ENCODE data around the gene GDE1. TPM values are rescaled to one million over a fixed set of nuclear protein-coding genes. Genes with fewer than 3 reads are reported as not detected.

Gene GDE1
- total and polyA plus RNA-seq, 3 experiments from 2014 or later = 27.9 to 39.8 (median 30.5) TPM

DNA sequence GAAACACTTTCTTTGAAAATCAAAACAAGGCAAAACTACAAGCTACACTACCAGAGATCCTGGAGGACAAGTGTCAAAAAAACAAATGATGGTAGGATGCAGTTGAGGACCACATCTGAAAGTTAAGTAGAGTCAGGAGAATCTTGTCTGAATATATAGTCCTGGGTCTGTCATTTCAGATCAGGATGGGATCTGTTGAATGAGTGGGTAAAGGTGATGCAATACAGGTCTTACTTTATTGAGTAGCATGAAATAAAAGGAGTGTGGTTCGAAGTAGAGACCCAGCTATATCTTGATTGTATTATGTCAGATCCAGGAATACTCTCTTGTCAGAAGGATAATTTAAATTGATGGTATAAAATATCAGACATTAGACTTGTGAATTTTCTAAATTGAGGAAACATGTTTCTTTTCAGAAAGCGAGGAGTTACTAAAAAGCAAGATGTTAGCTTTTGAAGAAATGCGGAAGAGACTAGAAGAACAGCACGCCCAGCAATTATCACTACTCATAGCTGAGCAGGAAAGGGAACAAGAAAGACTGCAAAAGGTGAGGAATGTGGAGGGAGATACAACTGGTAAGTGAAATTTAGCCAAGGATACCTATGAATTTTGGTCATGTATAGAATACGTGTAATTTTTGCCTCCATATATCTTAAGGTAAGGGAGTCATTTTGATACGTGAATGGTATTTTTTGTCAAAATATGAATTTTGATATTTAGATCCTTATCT lies 18.5 kb upstream of the GDE1 start:
- Mint-ChIP-seq H3K9me3 (peaks cover 0 to 3% (median 0%) of the 10 kb centered on the region in 5 donors), H3K36me3 (peaks cover 32 to 72% (median 35%) of the 10 kb centered on the region in 3 donors), H3K27ac (no peak overlapping the region), H3K4me1 (no peaks in the 10 kb centered on the region), H3K27me3 (no peaks in the 10 kb centered on the region), H3K4me3 (no peak overlapping the region)
- CTCF ChIA-PET = interaction anchor here (1.0 kb wide), 1 partner anchor 15 kb away, joined by 5 read pairs; the partner anchor contains the start of gene VPS35L
- Histone ChIP-seq H3K9me3 (ENCODE audit: low read length) (no peaks in the 10 kb centered on the region), H3K36me3 (ENCODE audit: insufficient read depth, low read length) (peaks cover 19% of the 10 kb centered on the region), H3K27me3 (ENCODE audit: insufficient read depth, low read length, poor library complexity, severe bottlenecking) (no peaks in the 10 kb centered on the region), H3K27ac (ENCODE audit: low read depth, low read length) (no peak overlapping the region), H3K4me1 (ENCODE audit: insufficient read depth, low read length) (no peaks in the 10 kb centered on the region), H3K4me3 (ENCODE audit: low read length) (no peak overlapping the region)
- POLR2A ChIA-PET = no interaction called here
- no peak for DNase-seq

DNA sequence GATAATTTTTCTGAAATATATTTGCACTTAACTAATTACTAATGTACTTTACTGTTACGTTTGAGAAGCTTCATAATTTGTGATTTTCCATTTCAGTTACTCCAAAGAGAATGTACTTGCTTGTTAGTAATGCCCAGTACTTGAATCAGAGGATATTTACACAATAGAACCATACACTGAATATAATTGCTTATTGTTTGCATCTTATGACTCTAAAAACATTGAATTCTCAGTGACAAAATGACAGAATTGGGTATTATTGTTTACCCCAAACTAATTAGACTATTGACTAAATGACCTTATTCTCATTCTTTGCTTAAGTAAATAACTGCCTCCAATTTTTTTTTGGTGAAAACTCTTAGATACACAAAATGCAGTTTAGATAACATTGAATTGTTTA lies 10.7 kb upstream of the GDE1 start:
- no peak overlapping the region for H3K27ac ChIP-seq (ENCODE audit: low read depth, low read length)
- H3K36me3 Mint-ChIP-seq = peaks cover 0 to 65% (median 16%) of the 10 kb centered on the region in 3 donors
- H3K36me3 ChIP-seq (ENCODE audit: insufficient read depth, low read length) = no peaks in the 10 kb centered on the region
- POLR2A ChIA-PET = no interaction called here
- H3K9me3 Mint-ChIP-seq = no peaks in the 10 kb centered on the region
- no peaks in the 10 kb centered on the region for H3K4me1 Mint-ChIP-seq
- H3K27me3 Mint-ChIP-seq = no peaks in the 10 kb centered on the region
- CTCF ChIA-PET = no interaction called here
- H3K4me3 Mint-ChIP-seq = no peak overlapping the region
- no peak for DNase-seq
- H3K4me1 ChIP-seq (ENCODE audit: insufficient read depth, low read length) = no peaks in the 10 kb centered on the region
- H3K9me3 ChIP-seq (ENCODE audit: low read length) = no peaks in the 10 kb centered on the region
- H3K4me3 ChIP-seq (ENCODE audit: low read length) = no peak overlapping the region
- no peak overlapping the region for H3K27ac Mint-ChIP-seq
- H3K27me3 ChIP-seq (ENCODE audit: insufficient read depth, low read length, poor library complexity, severe bottlenecking) = no peaks in the 10 kb centered on the region

DNA sequence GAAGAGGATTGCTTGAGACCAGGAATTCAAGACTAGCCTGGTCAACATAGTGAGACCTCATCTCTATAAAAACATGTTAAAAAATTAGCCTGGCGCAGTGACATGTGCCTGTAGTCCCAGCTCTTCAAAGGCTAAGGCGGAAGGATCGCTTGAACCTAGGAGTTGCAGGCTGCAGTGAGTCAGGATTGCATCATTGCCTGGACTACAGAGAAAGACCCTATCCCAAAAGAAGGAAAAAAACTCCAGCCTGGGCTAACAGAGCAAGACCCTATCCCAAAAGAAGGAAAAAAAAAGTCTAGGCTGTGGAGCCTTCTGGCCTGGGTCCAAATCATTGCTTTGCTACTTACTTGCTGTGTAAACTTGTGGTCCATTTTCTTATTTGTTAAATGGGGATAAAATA lies 6.8 kb upstream of the GDE1 start:
- H3K27me3 Mint-ChIP-seq = no peaks in the 10 kb centered on the region
- H3K4me3 Mint-ChIP-seq = no peak overlapping the region
- ChIA-PET CTCF (no interaction called here), POLR2A (no interaction called here)
- Histone ChIP-seq H3K27ac (ENCODE audit: low read depth, low read length) (no peak overlapping the region), H3K36me3 (ENCODE audit: insufficient read depth, low read length) (no peaks in the 10 kb centered on the region), H3K4me1 (ENCODE audit: insufficient read depth, low read length) (peaks cover 9% of the 10 kb centered on the region), H3K27me3 (ENCODE audit: insufficient read depth, low read length, poor library complexity, severe bottlenecking) (no peaks in the 10 kb centered on the region), H3K9me3 (ENCODE audit: low read length) (no peaks in the 10 kb centered on the region), H3K4me3 (ENCODE audit: low read length) (no peak overlapping the region)
- H3K4me1 Mint-ChIP-seq = peaks cover 16 to 21% (median 19%) of the 10 kb centered on the region in 3 donors
- DNase-seq = no peak
- H3K36me3 Mint-ChIP-seq = peaks cover 0 to 43% (median 13%) of the 10 kb centered on the region in 3 donors
- peak overlapping the region in 1 of 8 donors; percentile 9 for H3K27ac Mint-ChIP-seq
- no peaks in the 10 kb centered on the region for H3K9me3 Mint-ChIP-seq

DNA sequence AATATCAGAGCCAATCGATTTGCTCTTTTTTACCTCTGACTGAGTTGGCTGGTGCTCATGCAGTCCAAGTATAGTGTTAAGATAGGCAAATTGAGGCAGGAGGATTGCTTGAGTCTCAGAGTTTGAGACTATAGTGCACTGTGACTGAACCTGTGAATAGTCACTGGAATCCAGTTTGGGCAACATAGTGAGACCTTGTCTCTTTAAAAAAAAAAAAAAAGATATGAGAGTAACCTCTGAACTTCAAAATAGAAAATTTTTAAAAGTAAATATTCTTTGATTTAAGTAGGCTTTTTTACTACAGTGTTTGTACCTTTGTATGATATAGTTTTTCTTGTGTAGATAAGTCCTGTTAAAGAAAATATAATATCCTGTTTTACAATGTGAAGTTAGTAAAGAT lies 5.3 kb upstream of the GDE1 start:
- Histone ChIP-seq H3K27ac (ENCODE audit: low read depth, low read length) (no peak overlapping the region), H3K4me1 (ENCODE audit: insufficient read depth, low read length) (peaks cover 22% of the 10 kb centered on the region), H3K4me3 (ENCODE audit: low read length) (no peak overlapping the region), H3K36me3 (ENCODE audit: insufficient read depth, low read length) (no peaks in the 10 kb centered on the region), H3K9me3 (ENCODE audit: low read length) (no peaks in the 10 kb centered on the region), H3K27me3 (ENCODE audit: insufficient read depth, low read length, poor library complexity, severe bottlenecking) (no peaks in the 10 kb centered on the region)
- H3K27me3 Mint-ChIP-seq = no peaks in the 10 kb centered on the region
- H3K4me1 Mint-ChIP-seq = peaks cover 21 to 32% (median 26%) of the 10 kb centered on the region in 3 donors
- no peaks in the 10 kb centered on the region for H3K9me3 Mint-ChIP-seq
- POLR2A ChIA-PET = interaction anchor here (1.2 kb wide), 1 partner anchor 28 kb away, joined by 3 read pairs; the partner anchor contains the start of gene VPS35L
- H3K4me3 Mint-ChIP-seq = peak overlapping the region in 1 of 7 donors; percentile 25
- DNase-seq = no peak
- CTCF ChIA-PET = interaction anchor here (1.0 kb wide), 1 partner anchor 28 kb away, joined by 3 read pairs; the partner anchor contains the start of gene VPS35L
- H3K27ac Mint-ChIP-seq = no peak overlapping the region
- H3K36me3 Mint-ChIP-seq = peaks cover 0 to 30% (median 7%) of the 10 kb centered on the region in 3 donors

DNA sequence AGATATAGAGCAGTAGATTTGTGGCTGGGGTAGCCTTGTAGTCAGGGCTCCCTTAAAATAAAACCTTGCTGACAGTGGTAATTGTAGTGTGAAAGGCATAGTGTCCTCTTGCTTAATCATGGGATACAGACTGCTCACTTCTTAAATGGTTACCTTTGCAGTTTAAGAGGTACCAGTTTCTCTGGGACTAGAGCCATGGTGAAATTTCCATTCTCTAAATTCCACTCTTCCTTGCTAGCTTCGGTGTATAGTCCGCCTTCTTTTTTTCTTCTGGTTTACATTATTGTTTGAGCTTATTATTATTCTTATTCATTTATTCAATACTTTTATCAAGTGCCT lies 3.5 kb upstream of the GDE1 start:
- no peaks in the 10 kb centered on the region for H3K27me3 ChIP-seq (ENCODE audit: insufficient read depth, low read length, poor library complexity, severe bottlenecking)
- H3K36me3 ChIP-seq (ENCODE audit: insufficient read depth, low read length) = no peaks in the 10 kb centered on the region
- Mint-ChIP-seq H3K9me3 (no peaks in the 10 kb centered on the region), H3K4me1 (peaks cover 33 to 50% (median 43%) of the 10 kb centered on the region in 3 donors), H3K36me3 (peaks cover 0 to 33% (median 7%) of the 10 kb centered on the region in 3 donors), H3K27me3 (no peaks in the 10 kb centered on the region), H3K27ac (peak overlapping the region in 4 of 8 donors; percentile 13 to 93 (median 74)), H3K4me3 (peak overlapping the region; percentile 93 to 100 (median 97))
- POLR2A ChIA-PET = interaction anchor here (3.3 kb wide), 1 partner anchor 30 kb away, joined by 26 read pairs; the partner anchor contains the start of gene VPS35L
- H3K4me3 ChIP-seq (ENCODE audit: low read length) = no peak overlapping the region
- no peak overlapping the region for H3K27ac ChIP-seq (ENCODE audit: low read depth, low read length)
- DNase-seq = no peak
- no peaks in the 10 kb centered on the region for H3K9me3 ChIP-seq (ENCODE audit: low read length)
- CTCF ChIA-PET = interaction anchor here (2.2 to 2.8 kb wide), 2 partner anchors 30 to 33 kb away, joined by 7 to 25 read pairs; partner anchors contain the start of gene VPS35L
- peaks cover 29% of the 10 kb centered on the region for H3K4me1 ChIP-seq (ENCODE audit: insufficient read depth, low read length)

DNA sequence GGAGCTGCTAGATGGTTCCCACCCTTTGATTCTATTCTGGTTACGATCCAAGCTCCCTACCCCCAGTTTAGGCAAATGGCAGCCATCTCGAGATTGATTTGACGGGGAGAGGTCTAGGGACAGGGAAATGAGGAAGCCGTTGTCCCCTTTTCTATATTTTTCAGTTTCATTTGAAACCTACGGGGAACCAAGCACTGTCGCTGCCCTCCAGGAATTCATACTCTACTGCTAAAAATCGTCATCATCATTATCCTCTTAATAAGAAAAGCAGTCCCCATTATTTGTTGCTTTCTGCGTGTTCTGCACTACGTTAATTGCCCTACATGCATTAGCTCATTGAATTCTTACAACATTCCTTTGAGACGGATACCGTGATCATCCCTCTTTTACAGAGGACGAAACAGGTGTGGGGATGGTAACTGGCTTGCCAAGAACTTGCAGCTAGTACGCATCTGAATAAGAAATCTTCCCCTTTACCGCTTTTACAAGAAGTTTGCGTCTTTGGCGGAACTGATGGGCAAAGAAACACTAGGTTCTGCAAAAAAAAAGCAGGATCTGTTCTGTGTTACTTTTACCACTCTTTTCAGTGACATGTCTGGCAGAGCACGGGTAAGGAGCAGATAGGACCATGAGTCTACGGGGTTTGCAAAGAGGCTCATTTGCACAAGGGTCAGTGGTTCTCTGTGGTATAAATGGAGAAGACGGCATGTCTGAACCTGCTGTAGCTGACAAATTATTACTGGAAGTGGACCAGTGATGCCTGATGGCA lies 2.9 kb upstream of the GDE1 start:
- peak overlapping the region; percentile 84 for H3K4me3 ChIP-seq (ENCODE audit: low read length)
- no peaks in the 10 kb centered on the region for H3K9me3 ChIP-seq (ENCODE audit: low read length)
- Mint-ChIP-seq H3K27me3 (no peaks in the 10 kb centered on the region), H3K4me3 (peak overlapping the region; percentile 93 to 100 (median 97)), H3K4me1 (peaks cover 37 to 54% (median 48%) of the 10 kb centered on the region in 3 donors), H3K36me3 (peaks cover 0 to 33% (median 7%) of the 10 kb centered on the region in 3 donors), H3K27ac (peak overlapping the region in 7 of 8 donors; percentile 62 to 99 (median 87)), H3K9me3 (no peaks in the 10 kb centered on the region)
- H3K27me3 ChIP-seq (ENCODE audit: insufficient read depth, low read length, poor library complexity, severe bottlenecking) = no peaks in the 10 kb centered on the region
- POLR2A ChIA-PET = interaction anchor here (1.2 to 3.3 kb wide), 2 partner anchors 30 to 457 kb away, joined by 3 to 26 read pairs; partner anchors contain the start of genes COQ7 and VPS35L
- CTCF ChIA-PET = interaction anchor here (1.1 to 2.8 kb wide), 5 partner anchors 14 to 439 kb away, joined by 3 to 25 read pairs (median 4); partner anchors contain the start of gene VPS35L
- H3K36me3 ChIP-seq (ENCODE audit: insufficient read depth, low read length) = no peaks in the 10 kb centered on the region
- H3K4me1 ChIP-seq (ENCODE audit: insufficient read depth, low read length) = peaks cover 34% of the 10 kb centered on the region
- H3K27ac ChIP-seq (ENCODE audit: low read depth, low read length) = peak overlapping the region; percentile 66
- no peak for DNase-seq

DNA sequence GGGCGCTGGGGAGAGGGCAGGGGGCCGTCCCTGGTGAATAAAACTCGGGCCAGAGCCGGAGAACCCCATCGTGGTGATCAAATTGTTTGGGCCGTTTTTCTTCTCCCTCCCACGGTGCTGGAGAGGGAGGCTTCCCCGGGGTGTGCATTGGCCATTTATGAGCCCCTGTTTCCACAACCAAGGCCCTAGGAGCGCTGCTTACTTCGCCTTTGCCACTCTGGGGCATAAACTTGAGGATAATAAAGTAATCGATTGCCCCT lies 2.4 kb upstream of the GDE1 start:
- no peaks in the 10 kb centered on the region for H3K9me3 Mint-ChIP-seq
- H3K27ac Mint-ChIP-seq = peak overlapping the region; percentile 33 to 99 (median 86)
- Histone ChIP-seq H3K4me1 (ENCODE audit: insufficient read depth, low read length) (peaks cover 34% of the 10 kb centered on the region), H3K36me3 (ENCODE audit: insufficient read depth, low read length) (no peaks in the 10 kb centered on the region), H3K27ac (ENCODE audit: low read depth, low read length) (peak overlapping the region; percentile 66), H3K27me3 (ENCODE audit: insufficient read depth, low read length, poor library complexity, severe bottlenecking) (no peaks in the 10 kb centered on the region), H3K9me3 (ENCODE audit: low read length) (no peaks in the 10 kb centered on the region), H3K4me3 (ENCODE audit: low read length) (peak overlapping the region; percentile 84)
- no peak for DNase-seq
- CTCF ChIA-PET = interaction anchor here (0.8 to 2.8 kb wide), 7 partner anchors 14 to 722 kb away, joined by 3 to 25 read pairs (median 3); partner anchors contain the start of gene VPS35L
- H3K4me3 Mint-ChIP-seq = peak overlapping the region; percentile 93 to 100 (median 97)
- no peaks in the 10 kb centered on the region for H3K27me3 Mint-ChIP-seq
- peaks cover 37 to 59% (median 53%) of the 10 kb centered on the region in 3 donors for H3K4me1 Mint-ChIP-seq
- POLR2A ChIA-PET = interaction anchor here (1.1 to 3.3 kb wide), 3 partner anchors 31 to 457 kb away, joined by 3 to 26 read pairs (median 3); partner anchors contain the start of genes COQ7 and VPS35L
- peaks cover 0 to 32% (median 7%) of the 10 kb centered on the region in 3 donors for H3K36me3 Mint-ChIP-seq
